ENCODE results near the gene MAP3K20. TPM values are rescaled to one million over a fixed set of nuclear protein-coding genes. Genes with fewer than 3 reads are reported as not detected.

MAP3K20 gene
- total and polyA plus RNA-seq, 10 of the 15 experiments (the other 5 are each of a cell fraction or from before 2014, with no cell fraction given): 0.04 to 5.6 (median 2.3) TPM

GRCh38 chr2:173239644-173240043 is 164.0 kb downstream of the MAP3K20 start (continued):
- TF ChIP-seq ZBTB33 (IDR thresholded peaks at IDR 0.05): no peak
- TF ChIP-seq SMARCA5 (IDR thresholded peaks at IDR 0.05): no peak
- no peak for TF ChIP-seq PKNOX1 (IDR thresholded peaks at IDR 0.05)
- peak; percentile 97 for TF ChIP-seq IRF4 (IDR thresholded peaks at IDR 0.05; ENCODE audit: low read depth, low read length)
- TF ChIP-seq CBX3 (IDR thresholded peaks at IDR 0.05; ENCODE audit: borderline replicate concordance, low read depth): no peak
- TF ChIP-seq HCFC1 (IDR thresholded peaks at IDR 0.05; ENCODE audit: low read length): no peak
- no peak for TF ChIP-seq FOXK2 (IDR thresholded peaks at IDR 0.05)
- no peak for TF ChIP-seq YY1 (IDR thresholded peaks at IDR 0.05; ENCODE audit: low read depth, low read length)
- TF ChIP-seq IKZF2 (IDR thresholded peaks at IDR 0.05): peak; percentile 52 to 70; a peak in 2 of 4 replicates
- TF ChIP-seq EED (IDR thresholded peaks at IDR 0.05; ENCODE audit: low read depth): peak; percentile 84
- TF ChIP-seq SMAD5 (IDR thresholded peaks at IDR 0.05; ENCODE audit: low read depth): no peak
- TF ChIP-seq HDAC2 (IDR thresholded peaks at IDR 0.05): no peak
- no peak for TF ChIP-seq KLF5 (IDR thresholded peaks at IDR 0.05; ENCODE audit: partially characterized antibody)
- TF ChIP-seq LARP7 (IDR thresholded peaks at IDR 0.05): no peak
- no peak for TF ChIP-seq RBBP5 (conservative IDR thresholded peaks at IDR 0.05)
- no peak for TF ChIP-seq ZNF622 (IDR thresholded peaks at IDR 0.05)
- TF ChIP-seq GABPA (IDR thresholded peaks at IDR 0.05; ENCODE audit: low read depth): peak; percentile 77
- TF ChIP-seq CEBPZ (IDR thresholded peaks at IDR 0.05; ENCODE audit: low read depth, low read length): no peak
- TF ChIP-seq ZNF592 (IDR thresholded peaks at IDR 0.05): no peak
- TF ChIP-seq JUND (IDR thresholded peaks at IDR 0.05; ENCODE audit: low read depth, low read length): peak; percentile 62; the same call in 1 of the 2 replicates
- peak; percentile 93 for TF ChIP-seq CREM (IDR thresholded peaks at IDR 0.05; ENCODE audit: low read depth)
